ENCODE data around the gene METTL2B.
"Not testable (repeated sequence)": the region's sequence is repeated elsewhere in the genome, so short reads cannot be mapped to it uniquely, and the experiment has no call there.

DNA sequence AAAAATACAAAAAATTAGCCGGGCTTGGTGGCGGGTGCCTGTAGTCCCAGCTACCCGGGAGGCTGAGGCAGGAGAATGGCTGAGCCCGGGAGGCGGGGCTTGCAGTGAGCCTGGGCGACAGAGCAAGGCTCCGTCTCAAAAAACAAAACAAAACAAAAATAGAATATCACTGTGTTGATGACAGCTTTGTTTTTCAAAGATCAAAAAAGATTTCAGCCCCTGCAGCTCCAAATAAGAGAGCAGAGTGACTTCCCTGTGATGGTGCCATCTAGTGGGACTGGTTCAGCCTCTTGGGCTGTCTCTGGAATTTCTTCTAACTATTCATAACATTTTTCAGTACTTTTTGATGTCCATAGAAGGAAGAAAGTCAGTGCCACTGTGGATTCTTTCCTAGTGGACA is 60.9 kb downstream of the METTL2B start:
- TF ChIP-seq CTCF (CRISPR knock-in tag; IDR thresholded peaks at IDR 0.05) = peak; percentile 26; the same call in 1 of the 2 replicates
- not testable (repeated sequence) for TF ChIP-seq ONECUT2 (CRISPR knock-in tag; IDR thresholded peaks at IDR 0.05); FOXP4 (CRISPR knock-in tag; IDR thresholded peaks at IDR 0.05); ESRRA (CRISPR knock-in tag; IDR thresholded peaks at IDR 0.05; ENCODE audit: low read depth); NCOR1 (IDR thresholded peaks at IDR 0.05; ENCODE audit: borderline replicate concordance, low read length); DDIT3 (CRISPR knock-in tag; IDR thresholded peaks at IDR 0.05); RAD51 (IDR thresholded peaks at IDR 0.05; ENCODE audit: borderline replicate concordance); ELF1 (CRISPR knock-in tag; IDR thresholded peaks at IDR 0.05); CEBPB (IDR thresholded peaks at IDR 0.05; ENCODE audit: borderline replicate concordance, low read depth, low read length); ZNF724P (CRISPR knock-in tag; IDR thresholded peaks at IDR 0.05; ENCODE audit: borderline replicate concordance); ZNF703 (CRISPR knock-in tag; IDR thresholded peaks at IDR 0.05; ENCODE audit: borderline replicate concordance); NBN (conservative IDR thresholded peaks at IDR 0.05)
- TF ChIP-seq, protein P1, sequence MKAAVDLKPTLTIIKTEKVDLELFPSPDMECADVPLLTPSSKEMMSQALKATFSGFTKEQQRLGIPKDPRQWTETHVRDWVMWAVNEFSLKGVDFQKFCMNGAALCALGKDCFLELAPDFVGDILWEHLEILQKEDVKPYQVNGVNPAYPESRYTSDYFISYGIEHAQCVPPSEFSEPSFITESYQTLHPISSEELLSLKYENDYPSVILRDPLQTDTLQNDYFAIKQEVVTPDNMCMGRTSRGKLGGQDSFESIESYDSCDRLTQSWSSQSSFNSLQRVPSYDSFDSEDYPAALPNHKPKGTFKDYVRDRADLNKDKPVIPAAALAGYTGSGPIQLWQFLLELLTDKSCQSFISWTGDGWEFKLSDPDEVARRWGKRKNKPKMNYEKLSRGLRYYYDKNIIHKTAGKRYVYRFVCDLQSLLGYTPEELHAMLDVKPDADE (CRISPR knock-in tag; IDR thresholded peaks at IDR 0.05) = not testable (repeated sequence)
